ENCODE measurements around the gene ATP6V1B1. TPM values are rescaled to one million over a fixed set of nuclear protein-coding genes. Genes with fewer than 3 reads are reported as not detected.

ATP6V1B1 gene
- total RNA-seq, 1 experiment from 2014 or later: not detected

DNA sequence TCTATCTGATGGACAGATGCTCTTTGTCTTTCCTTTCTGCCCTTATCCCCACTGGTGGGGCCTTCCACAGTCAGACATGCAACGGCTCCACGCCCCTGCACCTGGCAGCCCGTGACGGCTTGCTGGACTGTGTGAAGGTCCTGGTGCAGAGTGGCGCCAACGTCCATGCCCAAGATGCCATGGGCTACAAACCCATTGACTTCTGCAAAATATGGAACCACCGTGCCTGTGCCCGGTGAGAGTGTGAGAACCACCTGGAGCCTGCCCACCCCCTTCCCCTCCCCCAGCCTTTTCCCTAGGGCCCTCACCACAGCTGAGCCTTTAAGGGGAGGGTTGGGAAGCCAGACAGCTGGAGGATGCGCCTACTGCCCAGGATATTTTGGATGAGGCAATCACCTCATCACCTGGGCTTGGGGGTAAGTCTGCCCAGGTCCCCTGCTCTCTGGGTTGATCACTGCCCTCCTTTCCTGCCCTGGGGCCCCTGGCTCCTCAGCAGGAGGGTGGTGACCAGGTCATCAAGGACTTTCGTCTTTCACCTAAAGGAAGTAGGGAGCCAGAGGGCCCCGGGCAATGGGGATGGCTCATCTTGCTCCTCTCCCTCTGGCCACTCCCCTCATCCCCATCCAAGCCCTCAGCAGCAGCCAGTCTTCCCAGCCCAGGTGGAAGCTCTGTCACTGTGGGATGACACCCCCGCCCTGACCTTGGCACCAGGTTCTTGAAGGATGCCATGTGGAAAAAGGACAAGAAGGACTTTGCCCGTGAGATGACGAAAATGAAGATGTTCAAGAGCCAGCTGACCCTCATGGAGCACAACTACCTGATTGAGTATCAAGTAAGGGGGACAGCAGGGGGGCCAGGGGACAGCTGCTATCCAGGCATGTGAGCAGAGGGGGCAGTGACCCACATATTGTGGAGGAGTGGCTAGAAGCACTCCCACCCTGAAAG, 46.4 kb downstream of the ATP6V1B1 start:
- Mint-ChIP-seq H3K27ac (no peak overlapping the region), H3K27me3 (ENCODE audit: low read depth) (peaks cover 31% of the 10 kb centered on the region), H3K4me3 (no peak overlapping the region), H3K4me1 (peaks cover 16% of the 10 kb centered on the region), H3K36me3 (peaks cover 8% of the 10 kb centered on the region; the same call in 1 of the 2 replicates), H3K9me3 (no peaks in the 10 kb centered on the region)
- ATAC-seq (no peak), DNase-seq (ENCODE audit: low spot score) (peak; percentile 7)
- ChIA-PET POLR2A (no interaction called here), CTCF (interaction anchor here (1.4 to 4.9 kb wide), 4 partner anchors 17 to 34 kb away, joined by 3 to 68 read pairs (median 4); no protein-coding TSS in a partner anchor)
- TF ChIP-seq KAT7 (CRISPR knock-in tag; IDR thresholded peaks at IDR 0.05; ENCODE audit: borderline replicate concordance) (no peak), FOXK1 (CRISPR knock-in tag; IDR thresholded peaks at IDR 0.05) (no peak), ZNF396 (CRISPR knock-in tag; IDR thresholded peaks at IDR 0.05; ENCODE audit: borderline replicate concordance) (no peak), ELF4 (CRISPR knock-in tag; IDR thresholded peaks at IDR 0.05; ENCODE audit: low read depth) (no peak), SOX15 (CRISPR knock-in tag; IDR thresholded peaks at IDR 0.05) (no peak), NFATC4 (CRISPR knock-in tag; IDR thresholded peaks at IDR 0.05) (no peak), JUN (CRISPR knock-in tag; IDR thresholded peaks at IDR 0.05) (no peak)
- TF ChIP-seq, protein P1, sequence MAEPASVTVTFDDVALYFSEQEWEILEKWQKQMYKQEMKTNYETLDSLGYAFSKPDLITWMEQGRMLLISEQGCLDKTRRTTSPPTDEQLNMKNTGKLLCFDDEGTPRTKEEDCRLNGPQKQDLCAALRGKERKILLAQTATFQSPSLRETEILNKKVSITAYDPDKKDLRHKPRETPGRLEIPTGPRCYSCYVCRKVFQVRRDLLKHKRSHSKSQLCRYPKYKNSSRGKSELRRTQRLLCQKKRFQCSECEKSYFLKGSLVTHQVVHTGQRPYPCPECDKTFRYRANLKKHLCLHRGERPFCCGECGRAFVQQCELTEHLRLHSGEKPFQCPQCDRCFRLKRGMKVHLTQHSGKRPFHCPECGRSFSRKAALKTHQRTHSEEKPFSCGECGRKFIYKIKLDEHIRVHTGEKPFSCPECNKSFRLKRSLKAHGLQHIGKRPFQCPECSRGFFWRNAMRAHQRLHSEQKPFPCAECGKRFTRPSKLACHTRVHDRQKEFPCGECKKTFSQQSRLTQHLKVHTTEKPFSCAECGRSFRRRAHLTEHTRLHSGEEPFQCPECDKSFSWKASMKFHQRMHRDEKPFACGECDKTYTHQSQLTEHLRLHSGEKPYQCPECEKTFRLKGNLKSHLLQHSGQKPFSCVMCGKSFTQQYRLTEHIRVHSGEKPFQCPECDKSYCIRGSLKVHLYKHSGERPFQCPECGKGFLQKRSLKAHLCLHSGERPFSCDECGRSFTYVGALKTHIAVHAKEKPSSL (CRISPR knock-in tag; conservative IDR thresholded peaks at IDR 0.05): no peak
- TF ChIP-seq, protein P2, sequence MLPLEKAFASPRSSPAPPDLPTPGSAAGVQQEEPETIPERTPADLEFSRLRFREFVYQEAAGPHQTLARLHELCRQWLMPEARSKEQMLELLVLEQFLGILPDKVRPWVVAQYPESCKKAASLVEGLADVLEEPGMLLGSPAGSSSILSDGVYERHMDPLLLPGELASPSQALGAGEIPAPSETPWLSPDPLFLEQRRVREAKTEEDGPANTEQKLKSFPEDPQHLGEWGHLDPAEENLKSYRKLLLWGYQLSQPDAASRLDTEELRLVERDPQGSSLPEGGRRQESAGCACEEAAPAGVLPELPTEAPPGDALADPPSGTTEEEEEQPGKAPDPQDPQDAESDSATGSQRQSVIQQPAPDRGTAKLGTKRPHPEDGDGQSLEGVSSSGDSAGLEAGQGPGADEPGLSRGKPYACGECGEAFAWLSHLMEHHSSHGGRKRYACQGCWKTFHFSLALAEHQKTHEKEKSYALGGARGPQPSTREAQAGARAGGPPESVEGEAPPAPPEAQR (CRISPR knock-in tag; IDR thresholded peaks at IDR 0.05): no peak

DNA sequence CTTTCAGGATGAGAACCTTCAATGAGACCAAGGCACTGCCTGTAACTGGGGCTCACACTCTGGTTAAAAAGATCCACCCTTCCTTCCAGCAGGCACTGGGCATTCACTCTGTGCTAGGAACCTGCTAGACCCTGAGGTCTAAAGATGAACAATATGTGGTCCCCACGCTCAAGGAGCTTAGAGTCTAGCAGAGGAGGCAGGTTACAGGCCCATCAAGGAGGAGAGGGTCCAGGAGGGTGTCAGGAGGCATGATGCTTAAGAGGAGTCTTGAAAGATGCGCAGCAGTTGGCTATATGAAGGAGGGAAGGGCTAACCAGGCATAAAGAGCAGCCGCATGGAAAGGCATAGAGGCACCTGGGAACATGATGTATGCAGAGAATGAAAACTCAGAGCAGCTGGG, 47.3 kb downstream of the ATP6V1B1 start:
- POLR2A ChIA-PET: no interaction called here
- H3K36me3 Mint-ChIP-seq: peaks cover 8% of the 10 kb centered on the region; the same call in 1 of the 2 replicates
- TF ChIP-seq RORB (CRISPR knock-in tag; IDR thresholded peaks at IDR 0.05) (no peak), MXD4 (CRISPR knock-in tag; IDR thresholded peaks at IDR 0.05; ENCODE audit: borderline replicate concordance) (no peak), SOX15 (CRISPR knock-in tag; IDR thresholded peaks at IDR 0.05) (no peak), NR3C1 (CRISPR knock-in tag; conservative IDR thresholded peaks at IDR 0.05; ENCODE audit: low read depth) (no peak), TP53 (CRISPR knock-in tag; IDR thresholded peaks at IDR 0.05) (no peak), NR2C2 (CRISPR knock-in tag; IDR thresholded peaks at IDR 0.05) (no peak), CREB1 (CRISPR knock-in tag; IDR thresholded peaks at IDR 0.05) (no peak), JAZF1 (CRISPR knock-in tag; IDR thresholded peaks at IDR 0.05) (no peak)
- TF ChIP-seq, protein P3, sequence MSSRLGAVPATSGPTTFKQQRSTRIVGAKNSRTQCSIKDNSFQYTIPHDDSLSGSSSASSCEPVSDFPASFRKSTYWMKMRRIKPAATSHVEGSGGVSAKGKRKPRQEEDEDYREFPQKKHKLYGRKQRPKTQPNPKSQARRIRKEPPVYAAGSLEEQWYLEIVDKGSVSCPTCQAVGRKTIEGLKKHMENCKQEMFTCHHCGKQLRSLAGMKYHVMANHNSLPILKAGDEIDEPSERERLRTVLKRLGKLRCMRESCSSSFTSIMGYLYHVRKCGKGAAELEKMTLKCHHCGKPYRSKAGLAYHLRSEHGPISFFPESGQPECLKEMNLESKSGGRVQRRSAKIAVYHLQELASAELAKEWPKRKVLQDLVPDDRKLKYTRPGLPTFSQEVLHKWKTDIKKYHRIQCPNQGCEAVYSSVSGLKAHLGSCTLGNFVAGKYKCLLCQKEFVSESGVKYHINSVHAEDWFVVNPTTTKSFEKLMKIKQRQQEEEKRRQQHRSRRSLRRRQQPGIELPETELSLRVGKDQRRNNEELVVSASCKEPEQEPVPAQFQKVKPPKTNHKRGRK (CRISPR knock-in tag; IDR thresholded peaks at IDR 0.05; ENCODE audit: borderline replicate concordance): no peak
- TF ChIP-seq, protein P4, sequence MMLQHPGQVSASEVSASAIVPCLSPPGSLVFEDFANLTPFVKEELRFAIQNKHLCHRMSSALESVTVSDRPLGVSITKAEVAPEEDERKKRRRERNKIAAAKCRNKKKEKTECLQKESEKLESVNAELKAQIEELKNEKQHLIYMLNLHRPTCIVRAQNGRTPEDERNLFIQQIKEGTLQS (CRISPR knock-in tag; conservative IDR thresholded peaks at IDR 0.05): no peak
- TF ChIP-seq, protein P5, sequence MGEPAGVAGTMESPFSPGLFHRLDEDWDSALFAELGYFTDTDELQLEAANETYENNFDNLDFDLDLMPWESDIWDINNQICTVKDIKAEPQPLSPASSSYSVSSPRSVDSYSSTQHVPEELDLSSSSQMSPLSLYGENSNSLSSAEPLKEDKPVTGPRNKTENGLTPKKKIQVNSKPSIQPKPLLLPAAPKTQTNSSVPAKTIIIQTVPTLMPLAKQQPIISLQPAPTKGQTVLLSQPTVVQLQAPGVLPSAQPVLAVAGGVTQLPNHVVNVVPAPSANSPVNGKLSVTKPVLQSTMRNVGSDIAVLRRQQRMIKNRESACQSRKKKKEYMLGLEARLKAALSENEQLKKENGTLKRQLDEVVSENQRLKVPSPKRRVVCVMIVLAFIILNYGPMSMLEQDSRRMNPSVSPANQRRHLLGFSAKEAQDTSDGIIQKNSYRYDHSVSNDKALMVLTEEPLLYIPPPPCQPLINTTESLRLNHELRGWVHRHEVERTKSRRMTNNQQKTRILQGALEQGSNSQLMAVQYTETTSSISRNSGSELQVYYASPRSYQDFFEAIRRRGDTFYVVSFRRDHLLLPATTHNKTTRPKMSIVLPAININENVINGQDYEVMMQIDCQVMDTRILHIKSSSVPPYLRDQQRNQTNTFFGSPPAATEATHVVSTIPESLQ (CRISPR knock-in tag; IDR thresholded peaks at IDR 0.05): no peak
- TF ChIP-seq, protein P6, sequence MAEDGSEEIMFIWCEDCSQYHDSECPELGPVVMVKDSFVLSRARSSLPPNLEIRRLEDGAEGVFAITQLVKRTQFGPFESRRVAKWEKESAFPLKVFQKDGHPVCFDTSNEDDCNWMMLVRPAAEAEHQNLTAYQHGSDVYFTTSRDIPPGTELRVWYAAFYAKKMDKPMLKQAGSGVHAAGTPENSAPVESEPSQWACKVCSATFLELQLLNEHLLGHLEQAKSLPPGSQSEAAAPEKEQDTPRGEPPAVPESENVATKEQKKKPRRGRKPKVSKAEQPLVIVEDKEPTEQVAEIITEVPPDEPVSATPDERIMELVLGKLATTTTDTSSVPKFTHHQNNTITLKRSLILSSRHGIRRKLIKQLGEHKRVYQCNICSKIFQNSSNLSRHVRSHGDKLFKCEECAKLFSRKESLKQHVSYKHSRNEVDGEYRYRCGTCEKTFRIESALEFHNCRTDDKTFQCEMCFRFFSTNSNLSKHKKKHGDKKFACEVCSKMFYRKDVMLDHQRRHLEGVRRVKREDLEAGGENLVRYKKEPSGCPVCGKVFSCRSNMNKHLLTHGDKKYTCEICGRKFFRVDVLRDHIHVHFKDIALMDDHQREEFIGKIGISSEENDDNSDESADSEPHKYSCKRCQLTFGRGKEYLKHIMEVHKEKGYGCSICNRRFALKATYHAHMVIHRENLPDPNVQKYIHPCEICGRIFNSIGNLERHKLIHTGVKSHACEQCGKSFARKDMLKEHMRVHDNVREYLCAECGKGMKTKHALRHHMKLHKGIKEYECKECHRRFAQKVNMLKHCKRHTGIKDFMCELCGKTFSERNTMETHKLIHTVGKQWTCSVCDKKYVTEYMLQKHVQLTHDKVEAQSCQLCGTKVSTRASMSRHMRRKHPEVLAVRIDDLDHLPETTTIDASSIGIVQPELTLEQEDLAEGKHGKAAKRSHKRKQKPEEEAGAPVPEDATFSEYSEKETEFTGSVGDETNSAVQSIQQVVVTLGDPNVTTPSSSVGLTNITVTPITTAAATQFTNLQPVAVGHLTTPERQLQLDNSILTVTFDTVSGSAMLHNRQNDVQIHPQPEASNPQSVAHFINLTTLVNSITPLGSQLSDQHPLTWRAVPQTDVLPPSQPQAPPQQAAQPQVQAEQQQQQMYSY (CRISPR knock-in tag; IDR thresholded peaks at IDR 0.05): no peak
- TF ChIP-seq, protein P7, sequence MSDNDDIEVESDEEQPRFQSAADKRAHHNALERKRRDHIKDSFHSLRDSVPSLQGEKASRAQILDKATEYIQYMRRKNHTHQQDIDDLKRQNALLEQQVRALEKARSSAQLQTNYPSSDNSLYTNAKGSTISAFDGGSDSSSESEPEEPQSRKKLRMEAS (CRISPR knock-in tag; IDR thresholded peaks at IDR 0.05): no peak

More for the DNA sequence above, 47.3 kb downstream of the ATP6V1B1 start:
- Mint-ChIP-seq H3K27ac (no peak overlapping the region), H3K9me3 (no peaks in the 10 kb centered on the region), H3K4me3 (no peak overlapping the region), H3K4me1 (peaks cover 10% of the 10 kb centered on the region), H3K27me3 (ENCODE audit: low read depth) (peaks cover 25% of the 10 kb centered on the region)
- no peak for ATAC-seq
- DNase-seq (ENCODE audit: low spot score): no peak
- CTCF ChIA-PET: interaction anchor here (0.7 to 4.9 kb wide), 6 partner anchors 9 to 86 kb away, joined by 3 to 68 read pairs (median 4); partner anchors contain the start of gene NAGK
